Right forelimb (tissue), 1 donor: ENCODE data around the gene PKP4.

Source experiments
- DNase-seq: peaks from one replicate; pipeline ENCODE4 v3.0.0-alpha.2; 2018

The PKP4 gene

GRCh38 chr2:158544998-158545397 lies 88.2 kb downstream of the PKP4 start:
- DNase-seq: no peak

DNA sequence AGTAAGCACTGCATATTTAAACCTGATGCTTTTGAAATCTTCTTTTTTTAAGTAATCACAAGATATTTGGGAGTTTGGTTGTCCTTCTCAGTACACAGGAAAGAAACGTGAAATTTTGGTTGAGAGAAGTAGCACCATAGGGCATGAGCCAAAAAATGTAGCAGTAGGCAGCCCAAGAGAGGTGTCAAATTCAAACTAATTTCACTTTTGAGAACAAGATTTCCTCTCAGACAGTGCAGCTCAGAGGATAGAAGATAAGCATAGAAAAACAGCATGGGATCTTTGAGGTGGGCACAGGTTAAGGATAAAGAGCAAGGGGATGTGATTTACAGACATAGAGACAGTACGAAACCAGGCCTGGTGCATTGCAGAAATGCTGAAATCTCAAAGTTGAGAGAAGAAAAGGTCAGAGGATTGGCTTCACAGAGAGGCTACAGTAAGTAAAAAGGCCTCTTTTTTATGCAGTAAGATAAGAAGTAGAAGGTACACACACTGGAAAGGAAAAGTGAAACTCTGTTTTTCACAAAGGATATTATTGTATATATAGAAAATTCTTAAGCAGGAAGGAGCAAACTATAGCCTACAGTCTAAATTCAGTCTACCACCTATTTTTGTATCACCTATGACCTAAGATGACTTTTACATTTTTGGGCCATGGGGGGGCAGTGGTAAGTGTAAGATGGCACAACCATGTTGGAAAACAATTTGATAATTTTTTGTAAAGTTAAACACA lies 89.8 kb downstream of the PKP4 start:
- no peak for DNase-seq

DNA sequence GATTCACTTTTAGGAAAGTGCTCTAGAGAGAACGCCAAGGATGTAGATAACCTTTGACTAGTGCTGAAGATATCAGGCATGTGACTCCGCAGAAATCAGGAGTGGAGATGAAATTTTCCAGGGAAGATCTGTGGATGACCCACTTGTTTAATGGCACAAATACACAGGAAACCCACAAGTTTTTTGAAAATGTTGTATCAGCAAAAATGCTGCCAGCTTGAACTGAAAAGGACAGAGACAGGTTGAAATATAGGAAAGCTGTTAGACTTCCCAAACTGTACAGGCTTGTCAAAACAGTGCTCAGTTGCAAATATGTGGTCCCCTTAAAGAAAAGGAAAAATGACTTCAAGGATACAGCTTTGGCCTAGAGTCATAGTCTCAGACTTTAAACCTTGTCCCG lies 96.5 kb downstream of the PKP4 start:
- DNase-seq: no peak

- no peak for DNase-seq
These were observed 98.2 kb downstream of the PKP4 start for GRCh38 chr2:158554996-158555395.

DNA sequence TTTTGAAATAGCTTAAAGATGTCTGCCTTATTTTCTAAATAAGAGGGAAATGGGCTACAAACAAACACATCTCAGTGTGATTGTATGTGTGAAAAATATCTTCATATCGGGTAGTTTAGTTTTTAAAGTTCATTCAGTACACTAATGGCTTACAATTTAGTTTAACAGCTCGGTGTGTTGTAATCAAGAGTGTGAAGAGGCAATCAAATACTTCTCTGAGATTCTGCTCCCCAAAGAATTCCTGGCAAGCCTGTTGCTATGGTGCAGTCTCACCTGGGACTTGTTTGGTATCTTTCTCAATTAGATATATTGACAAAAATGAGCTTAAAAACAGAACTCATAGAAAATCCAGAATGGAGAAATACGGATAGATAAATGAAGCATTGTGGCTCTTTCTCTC lies 99.4 kb downstream of the PKP4 start:
- no peak for DNase-seq

DNA sequence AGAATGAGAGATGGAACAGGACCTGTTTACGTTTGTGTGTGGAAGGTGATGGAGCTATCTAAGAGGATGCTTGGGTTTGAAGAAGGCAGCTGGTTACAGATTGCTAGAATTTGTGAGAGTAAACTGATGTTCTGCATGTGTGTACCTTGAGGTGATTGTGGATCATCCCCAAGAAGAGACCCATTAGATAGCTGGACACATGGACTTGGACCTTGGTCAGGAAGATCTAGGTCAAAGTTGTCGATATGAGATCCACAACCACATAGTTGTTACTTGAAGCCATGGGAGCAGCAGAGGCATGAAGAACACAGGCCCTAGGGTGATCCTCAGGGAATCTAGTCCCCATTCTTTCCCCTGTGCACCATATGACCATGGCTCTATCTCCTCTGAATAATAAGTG lies 101.0 kb downstream of the PKP4 start:
- no peak for DNase-seq

- DNase-seq: no peak
These were observed 102.5 kb downstream of the PKP4 start for GRCh38 chr2:158559252-158559651.

DNA sequence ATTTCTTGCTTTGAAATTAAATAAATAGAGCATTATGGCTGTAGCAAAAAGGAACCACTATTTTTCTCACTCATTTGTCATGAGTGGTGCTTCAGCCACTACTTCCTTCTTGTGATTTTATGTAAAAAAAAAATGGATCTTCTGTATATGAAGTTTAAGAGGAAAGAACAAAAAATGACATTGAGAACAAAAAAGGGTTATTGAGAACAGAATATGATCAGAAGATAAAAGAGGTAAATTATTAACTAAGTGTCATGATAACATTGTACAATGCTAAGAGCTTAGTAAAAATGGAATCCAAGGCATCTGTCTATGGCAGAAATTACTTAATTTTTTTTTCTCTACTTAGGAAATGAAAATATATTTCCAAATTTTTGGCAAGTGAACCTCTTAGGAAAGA lies 103.5 kb downstream of the PKP4 start:
- no peak for DNase-seq

DNA sequence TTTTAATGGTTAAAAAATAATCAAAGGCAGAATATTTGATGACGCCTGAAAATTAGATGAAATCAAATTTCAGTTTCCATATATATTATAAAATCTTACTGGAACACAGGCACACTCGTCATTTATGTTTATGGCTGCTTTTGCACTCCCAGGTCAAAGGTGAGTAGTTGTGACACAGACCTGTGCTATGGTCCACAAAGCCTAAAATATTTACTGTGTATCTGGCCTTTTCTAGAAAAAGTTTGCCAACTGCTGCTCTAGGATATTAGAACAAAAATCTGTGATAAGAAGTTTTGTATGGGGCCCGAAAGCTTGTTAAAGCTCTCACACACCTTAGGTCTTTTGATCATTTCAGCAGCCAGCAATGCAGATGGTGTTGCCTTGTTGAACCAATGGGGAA lies 104.3 kb downstream of the PKP4 start:
- no peak for DNase-seq

GRCh38 chr2:158567208-158567607 lies 110.5 kb downstream of the PKP4 start:
- no peak for DNase-seq

- no peak for DNase-seq
These were observed 112.5 kb downstream of the PKP4 start for GRCh38 chr2:158569284-158569683.

DNA sequence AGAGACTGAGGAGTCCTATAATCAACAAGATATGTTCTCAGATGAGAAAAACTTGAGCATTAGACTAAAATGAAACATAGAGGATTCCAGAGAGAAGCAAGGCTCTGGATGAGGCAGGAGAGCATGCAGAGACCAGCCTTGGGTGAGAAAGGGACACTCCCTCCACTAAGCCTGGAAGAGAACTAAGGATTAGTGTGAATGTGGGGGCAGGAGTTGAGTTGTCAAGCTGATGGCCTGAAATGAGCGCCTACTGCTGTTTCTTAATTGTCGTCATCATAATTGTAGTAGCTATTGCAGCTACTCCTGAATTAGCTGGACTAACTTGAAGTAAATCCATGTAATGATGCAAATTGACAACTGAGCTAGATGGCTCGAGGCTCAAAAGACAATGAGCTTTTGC lies 114.1 kb downstream of the PKP4 start:
- no peak for DNase-seq

GRCh38 chr2:158573739-158574138 lies 117.0 kb downstream of the PKP4 start:
- DNase-seq: no peak

DNA sequence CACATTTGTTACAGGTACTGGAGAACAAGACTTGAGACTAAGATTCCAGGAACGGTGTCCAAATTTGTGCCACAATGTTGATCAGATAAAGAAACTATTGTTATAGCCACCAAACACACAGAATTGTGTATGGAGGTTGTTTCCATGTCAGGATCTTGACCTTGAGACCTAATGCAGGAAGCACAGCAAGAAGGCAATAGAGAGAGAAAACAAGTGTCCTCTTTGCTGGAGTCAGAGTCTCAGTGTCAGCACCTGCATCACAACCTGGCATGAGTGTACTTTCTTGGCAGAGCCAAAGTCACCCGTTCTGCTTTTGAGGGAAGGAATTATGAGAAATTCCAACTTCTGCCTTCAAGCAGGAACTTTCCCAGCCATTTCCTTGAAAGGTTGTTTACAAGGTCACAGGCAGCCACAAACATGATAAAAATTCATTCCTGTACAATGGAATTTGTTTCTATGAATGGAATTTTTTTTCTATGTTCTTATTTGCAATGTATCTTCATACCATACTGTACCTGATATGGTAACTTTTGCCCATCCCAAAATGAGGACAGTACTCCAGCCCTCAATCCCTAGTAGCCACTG lies 118.4 kb downstream of the PKP4 start:
- DNase-seq: no peak

DNA sequence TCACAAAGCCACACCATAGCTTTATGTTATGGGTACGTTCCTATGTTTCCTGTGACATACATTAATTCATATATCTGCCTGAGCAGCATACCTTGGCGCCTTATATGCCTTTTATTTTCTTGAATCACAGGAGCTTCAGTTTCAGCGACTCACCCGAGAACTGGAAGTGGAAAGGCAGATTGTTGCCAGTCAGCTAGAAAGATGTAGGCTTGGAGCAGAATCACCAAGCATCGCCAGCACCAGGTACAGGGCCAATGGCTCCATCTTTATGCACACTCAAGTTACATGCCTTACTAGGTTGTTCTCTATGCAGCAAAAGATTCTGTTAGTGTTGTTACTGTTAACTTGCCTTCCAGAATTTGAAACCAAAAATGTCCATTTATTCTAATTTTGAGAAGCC lies 120.4 kb downstream of the PKP4 start:
- DNase-seq: no peak

GRCh38 chr2:158578703-158579330 lies 122.1 kb downstream of the PKP4 start:
- no peak for DNase-seq

DNA sequence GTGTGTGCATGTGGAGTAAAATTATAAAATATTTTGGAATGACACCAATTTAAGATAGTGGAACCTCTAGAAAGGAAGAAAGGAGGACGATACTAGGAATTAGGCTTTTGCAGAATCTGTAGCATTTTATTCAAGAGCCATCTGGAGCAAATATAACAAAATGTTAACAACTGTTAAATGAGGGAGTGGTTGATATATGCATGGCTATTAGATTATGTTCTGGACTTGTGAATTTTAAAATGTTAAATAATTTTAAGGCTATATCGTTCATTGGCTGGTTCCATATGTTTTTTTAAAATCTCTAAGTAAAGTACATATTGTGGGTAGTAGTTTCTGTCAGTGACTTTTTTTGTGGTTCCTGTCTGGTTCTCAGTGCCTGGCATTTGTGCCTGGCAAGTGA lies 123.2 kb downstream of the PKP4 start:
- DNase-seq: no peak

DNA sequence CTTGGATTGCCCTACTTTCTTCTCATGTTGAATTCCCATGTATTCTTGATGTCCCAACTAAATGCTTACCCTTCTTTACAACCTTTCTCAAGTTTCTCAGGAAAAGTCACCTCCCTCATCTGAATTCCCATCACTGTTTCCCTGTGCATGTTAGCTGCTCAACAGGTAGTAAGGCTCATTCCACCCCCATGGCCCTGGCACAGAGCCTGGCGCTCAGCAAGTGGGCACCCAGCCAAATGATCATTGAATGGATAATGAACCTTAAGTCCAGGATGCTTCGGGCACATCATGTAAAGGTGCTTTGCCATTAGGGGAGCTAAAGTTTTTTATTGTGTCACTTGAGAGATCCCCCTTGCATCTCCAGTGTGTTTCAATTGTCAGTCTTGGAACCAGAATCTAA lies 124.0 kb downstream of the PKP4 start:
- DNase-seq: no peak

GRCh38 chr2:158582670-158583069 lies 125.9 kb downstream of the PKP4 start:
- no peak for DNase-seq

GRCh38 chr2:158583923-158584322 lies 127.2 kb downstream of the PKP4 start:
- no peak for DNase-seq

DNA sequence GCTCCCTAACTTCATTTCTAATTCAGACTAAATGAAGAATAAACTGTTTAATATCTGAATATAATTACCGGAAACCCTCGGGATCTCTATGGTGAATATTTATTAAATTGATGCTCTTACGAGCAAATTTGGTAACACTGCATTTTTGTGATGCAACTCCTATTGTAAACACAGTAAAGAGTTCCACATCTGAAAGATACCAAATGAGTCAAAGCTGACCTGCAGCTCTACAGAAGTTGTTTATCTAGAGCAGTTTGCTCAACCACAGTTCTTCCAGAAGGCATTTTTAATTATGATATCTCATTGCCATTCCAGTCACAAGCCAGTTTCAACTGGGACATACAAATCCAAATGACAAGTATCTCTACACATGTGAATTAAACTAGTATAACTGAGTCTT lies 129.7 kb downstream of the PKP4 start:
- DNase-seq: no peak

- DNase-seq: no peak
These were observed 132.6 kb downstream of the PKP4 start for GRCh38 chr2:158589303-158589702.

GRCh38 chr2:158598862-158599517 lies 142.2 kb downstream of the PKP4 start:
- no peak for DNase-seq

DNA sequence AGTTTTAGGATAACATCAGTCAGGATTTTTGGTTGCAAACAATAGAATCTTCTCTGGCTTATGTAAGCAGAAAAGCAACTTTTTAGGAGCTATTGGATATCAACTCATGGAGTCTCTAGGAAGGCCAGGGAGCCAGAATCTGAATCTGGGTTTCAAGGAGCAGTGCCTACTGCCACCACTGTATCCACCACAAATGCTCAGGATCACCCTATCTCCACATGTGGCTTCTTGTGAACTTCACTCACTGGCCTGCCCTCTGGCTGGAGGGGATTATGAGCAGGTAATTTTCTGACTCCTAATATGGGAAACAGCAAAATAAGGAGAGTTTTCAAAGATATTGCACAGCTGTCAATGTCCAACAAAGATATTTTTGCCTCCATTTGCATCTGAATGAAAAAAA lies 142.9 kb downstream of the PKP4 start:
- DNase-seq: no peak
